Measurements from ENCODE around the gene TMEM139.

Gene TMEM139

GRCh38 chr7:143304938-143305337 is 20.2 kb downstream of the TMEM139 start (continued):
- TF ChIP-seq ZNF121 (tag by site-specific recombination; IDR thresholded peaks at IDR 0.05) (no peak), EGR2 (tag by site-specific recombination; IDR thresholded peaks at IDR 0.05; ENCODE audit: low read depth) (no peak), TCF7L2 (IDR thresholded peaks at IDR 0.05; ENCODE audit: borderline replicate concordance, low read depth, low read length) (no peak), ZBTB49 (tag by site-specific recombination; IDR thresholded peaks at IDR 0.05; ENCODE audit: low read depth) (no peak), ZNF311 (tag by site-specific recombination; IDR thresholded peaks at IDR 0.05; ENCODE audit: borderline replicate concordance) (no peak), ZNF791 (tag by site-specific recombination; IDR thresholded peaks at IDR 0.05) (no peak), ZNF433 (tag by site-specific recombination; IDR thresholded peaks at IDR 0.05; ENCODE audit: low read depth) (no peak)

- no peak for TF ChIP-seq KLF8 (tag by site-specific recombination; IDR thresholded peaks at IDR 0.05)
- TF ChIP-seq KLF1 (tag by site-specific recombination; IDR thresholded peaks at IDR 0.05) = no peak
- peak; percentile 50 for TF ChIP-seq ZNF654 (tag by site-specific recombination; IDR thresholded peaks at IDR 0.05; ENCODE audit: low read depth)
- 0 out of 2 replicates have a peak, but pooled peaks have one; percentile 29 for TF ChIP-seq ZNF2 (tag by site-specific recombination; IDR thresholded peaks at IDR 0.05)
- TF ChIP-seq ZNF148 (tag by site-specific recombination; IDR thresholded peaks at IDR 0.05; ENCODE audit: borderline replicate concordance) = no peak
- TF ChIP-seq ZNF341 (tag by site-specific recombination; IDR thresholded peaks at IDR 0.05; ENCODE audit: low read depth) = no peak
- no peak for TF ChIP-seq GLI4 (tag by site-specific recombination; IDR thresholded peaks at IDR 0.05)
- TF ChIP-seq ZNF121 (tag by site-specific recombination; IDR thresholded peaks at IDR 0.05) = peak; percentile 84
- no peak for TF ChIP-seq ZNF660 (tag by site-specific recombination; IDR thresholded peaks at IDR 0.05)
- peak; percentile 63 for TF ChIP-seq CTCF (tag by site-specific recombination; IDR thresholded peaks at IDR 0.05)
- no peak for TF ChIP-seq TRIM28 (IDR thresholded peaks at IDR 0.05; ENCODE audit: borderline replicate concordance, low read length)
- TF ChIP-seq OSR2 (tag by site-specific recombination; IDR thresholded peaks at IDR 0.05) = no peak
- Histone ChIP-seq H3K27ac (ENCODE audit: extremely low read depth, low read depth, low read length) (no peak overlapping the region), H3K36me3 (ENCODE audit: control insufficient read depth in 2 of 2, insufficient read depth in 1 of 2, low read length in 2 of 2) (peaks cover 17 to 88% of the 10 kb centered on the region in 2 experiments), H3K9me3 (ENCODE audit: control insufficient read depth, insufficient read depth, low read depth, low read length) (no peaks in the 10 kb centered on the region), H3K4me3 (ENCODE audit: low read depth, low read length) (no peak overlapping the region), H3K4me1 (ENCODE audit: control insufficient read depth, insufficient read depth, low read length) (no peaks in the 10 kb centered on the region)
- POLR2A ChIA-PET = no interaction called here
- CTCF ChIA-PET = interaction anchor here (0.6 to 4.4 kb wide), 28 partner anchors 9 to 134 kb away, joined by 3 to 35 read pairs (median 4); partner anchors contain the start of genes CLCN1, EPHA1, GSTK1 and TAS2R40
These were observed 20.8 kb downstream of the TMEM139 start for GRCh38 chr7:143305423-143306070.

Data from HEK293 (cell line).